ENCODE measurements around the gene ARAP3.

- no peak for TF ChIP-seq CTCF (IDR thresholded peaks at IDR 0.05)
- TF ChIP-seq EZH2 (IDR thresholded peaks at IDR 0.05; ENCODE audit: borderline replicate concordance, insufficient read depth, low read depth, low read length, poor library complexity, severe bottlenecking) = no peak
These were observed 21.1 kb upstream of the ARAP3 start for GRCh38 chr5:141703133-141703561.

Measured in B cell (primary cell).